Trophoblast cell (in vitro differentiated cells and primary cell): Measurements from ENCODE around the gene ODC1.

Experiments used
- DNase-seq, 2 donors: peaks; one replicate each; pipeline ENCODE4 v3.0.0-alpha.2; 2016
- H2AFZ ChIP-seq: 2 replicates; pipeline ENCODE4 v1.6.1; 2013; ENCODE audit warnings: low read length, moderate library complexity, mild to moderate bottlenecking; ENCODE audit not compliant: insufficient read depth, poor library complexity
- H2AK5ac ChIP-seq: 2 replicates; pipeline ENCODE4 v1.6.1; 2013; ENCODE audit warnings: mild to moderate bottlenecking, low read length
- H2BK120ac ChIP-seq: 2 replicates; pipeline ENCODE4 v1.6.1; 2013; ENCODE audit warnings: low read length, mild to moderate bottlenecking, moderate library complexity; ENCODE audit not compliant: insufficient read depth, poor library complexity
- H2BK12ac ChIP-seq: 2 replicates; pipeline ENCODE4 v1.6.1; 2013; ENCODE audit warnings: mild to moderate bottlenecking, low read length, moderate library complexity
- H2BK5ac ChIP-seq: 2 replicates; pipeline ENCODE4 v1.6.1; 2013; ENCODE audit warnings: low read length, low read depth, moderate library complexity, mild to moderate bottlenecking; ENCODE audit not compliant: poor library complexity
- H3K14ac ChIP-seq: 2 replicates; pipeline ENCODE4 v1.6.1; 2013; ENCODE audit warnings: mild to moderate bottlenecking, low read length
- H3K18ac ChIP-seq: 2 replicates; pipeline ENCODE4 v1.6.1; 2013; ENCODE audit warnings: mild to moderate bottlenecking, low read length
- H3K23ac ChIP-seq: 2 replicates; pipeline ENCODE4 v1.6.1; 2013; ENCODE audit warnings: low read length
- H3K27ac ChIP-seq: 2 replicates; pipeline ENCODE4 v1.5.1; 2013; ENCODE audit warnings: low read depth, mild to moderate bottlenecking, inconsistent platforms, low read length, moderate library complexity
- H3K27me3 ChIP-seq: 2 replicates; pipeline ENCODE4 v1.6.1; 2013; ENCODE audit warnings: inconsistent platforms, mild to moderate bottlenecking, low read length, moderate library complexity; ENCODE audit not compliant: insufficient read depth
- H3K36me3 ChIP-seq, 2 experiments: 1 replicate in 1 of 2; 2 replicates in 1 of 2; pipeline ENCODE4 v1.6.1; 2013; ENCODE audit warnings: low read length in 2 of 2, mild to moderate bottlenecking in 2 of 2, moderate library complexity in 1 of 2; ENCODE audit not compliant: insufficient read depth in 2 of 2, control insufficient read depth in 1 of 2
- H3K4ac ChIP-seq: 2 replicates; pipeline ENCODE4 v1.6.1; 2013; ENCODE audit warnings: low read depth, mild to moderate bottlenecking, low read length, moderate library complexity
- H3K4me1 ChIP-seq, 2 experiments: 1 replicate in 1 of 2; 2 replicates in 1 of 2; pipeline ENCODE4 v1.6.1; 2013; ENCODE audit warnings: low read length in 2 of 2, mild to moderate bottlenecking in 2 of 2, moderate library complexity in 1 of 2; ENCODE audit not compliant: insufficient read depth in 2 of 2, control insufficient read depth in 1 of 2
- H3K4me2 ChIP-seq: 2 replicates; pipeline ENCODE4 v1.6.1; 2013; ENCODE audit warnings: inconsistent platforms, mild to moderate bottlenecking, low read length, moderate library complexity
- H3K4me3 ChIP-seq: 2 replicates; pipeline ENCODE4 v1.5.1; 2013; ENCODE audit warnings: mild to moderate bottlenecking, low read depth, low read length, inconsistent platforms
- H3K79me1 ChIP-seq: one replicate; pipeline ENCODE4 v1.6.1; 2013; ENCODE audit warnings: low read length
- H3K79me2 ChIP-seq: 2 replicates; pipeline ENCODE4 v1.6.1; 2013; ENCODE audit warnings: low read length, mild to moderate bottlenecking; ENCODE audit not compliant: control insufficient read depth, insufficient read depth, poor library complexity
- H3K9ac ChIP-seq: 2 replicates; pipeline ENCODE4 v1.6.1; 2013; ENCODE audit warnings: mild to moderate bottlenecking, low read length
- H3K9me3 ChIP-seq: 2 replicates; pipeline ENCODE4 v1.6.1; 2013; ENCODE audit warnings: low read depth, mild to moderate bottlenecking, control low read depth, inconsistent platforms, low read length; ENCODE audit not compliant: insufficient read depth
- H4K12ac ChIP-seq: 2 replicates; pipeline ENCODE4 v1.6.1; 2013; ENCODE audit warnings: low read depth, mild to moderate bottlenecking, low read length, moderate library complexity
- H4K8ac ChIP-seq: 2 replicates; pipeline ENCODE4 v1.6.1; 2013; ENCODE audit warnings: low read depth, mild to moderate bottlenecking, low read length, moderate library complexity
- H4K91ac ChIP-seq: one replicate; pipeline ENCODE4 v1.6.1; 2013; ENCODE audit warnings: low read depth, mild to moderate bottlenecking, low read length, moderate library complexity
- WGBS: extraction: QIAGEN DNeasy Blood & Tissue Kit; methylation state at CpG from one replicate; pipeline ENCODE4 v1.1.7; 2013; ENCODE audit warnings: missing lambda C conversion rate; ENCODE audit not compliant: insufficient read length, insufficient coverage; ENCODE audit errors: extremely low coverage; 5-methylcytosine and 5-hydroxymethylcytosine counted together

ODC1 gene

GRCh38 chr2:10428355-10428754 lies 19.8 kb downstream of the ODC1 start:
- Histone ChIP-seq H4K91ac (no peak overlapping the region), H3K36me3 (peaks cover 2 to 4% of the 10 kb centered on the region in 2 experiments), H4K12ac (no peak overlapping the region)

GRCh38 chr2:10427618-10427949 lies 20.5 kb downstream of the ODC1 start:
- H3K9ac ChIP-seq = no peak overlapping the region
- peaks cover 6 to 9% of the 10 kb centered on the region in 2 experiments for H3K36me3 ChIP-seq
- H3K27me3 ChIP-seq = no peaks in the 10 kb centered on the region
- H2BK12ac ChIP-seq = no peak overlapping the region
- H3K23ac ChIP-seq = no peak overlapping the region
- H2BK120ac ChIP-seq = no peak overlapping the region
- H3K18ac ChIP-seq = no peak overlapping the region
- no CpG with 5 or more reads among the region's 17 CpGs for WGBS
- no peak overlapping the region for H4K91ac ChIP-seq
- no peak overlapping the region for H3K14ac ChIP-seq
- H3K4ac ChIP-seq = no peak overlapping the region
- H3K79me1 ChIP-seq = no peaks in the 10 kb centered on the region
- H3K79me2 ChIP-seq = no peaks in the 10 kb centered on the region
- H2BK5ac ChIP-seq = no peak overlapping the region
- no peak overlapping the region for H3K4me2 ChIP-seq
- no peak overlapping the region for H2AK5ac ChIP-seq
- H4K12ac ChIP-seq = no peak overlapping the region
- H3K4me1 ChIP-seq = no peaks in the 10 kb centered on the region
- no peak for DNase-seq
- H2AFZ ChIP-seq = no peak overlapping the region
- H3K9me3 ChIP-seq = no peaks in the 10 kb centered on the region
- H4K8ac ChIP-seq = no peak overlapping the region
- no peak overlapping the region for H3K4me3 ChIP-seq
- no peak overlapping the region for H3K27ac ChIP-seq

More at GRCh38 chr2:10428355-10428754, 19.8 kb downstream of the ODC1 start:
- Histone ChIP-seq H2AFZ (no peak overlapping the region), H2BK5ac (no peak overlapping the region), H3K9ac (no peak overlapping the region), H2BK12ac (no peak overlapping the region), H3K18ac (no peak overlapping the region), H3K27ac (no peak overlapping the region), H4K8ac (no peak overlapping the region), H3K9me3 (peaks cover 3% of the 10 kb centered on the region), H2BK120ac (no peak overlapping the region), H3K4me2 (no peak overlapping the region), H3K79me1 (no peaks in the 10 kb centered on the region), H3K23ac (no peak overlapping the region), H3K4me1 (no peaks in the 10 kb centered on the region), H3K79me2 (no peaks in the 10 kb centered on the region), H2AK5ac (no peak overlapping the region), H3K14ac (no peak overlapping the region), H3K4ac (no peak overlapping the region), H3K27me3 (no peaks in the 10 kb centered on the region), H3K4me3 (no peak overlapping the region)
- no CpG with 5 or more reads among the region's 8 CpGs for WGBS
- DNase-seq = no peak

- DNase-seq = no peak
- H3K9ac ChIP-seq = no peak overlapping the region
- H4K12ac ChIP-seq = no peak overlapping the region
- H3K4me1 ChIP-seq = no peaks in the 10 kb centered on the region
- H3K23ac ChIP-seq = no peak overlapping the region
- H3K4me3 ChIP-seq = no peak overlapping the region
- H3K79me1 ChIP-seq = no peaks in the 10 kb centered on the region
- H4K91ac ChIP-seq = no peak overlapping the region
- H3K9me3 ChIP-seq = no peaks in the 10 kb centered on the region
- H2BK120ac ChIP-seq = no peak overlapping the region
- no peak overlapping the region for H2AK5ac ChIP-seq
- H3K14ac ChIP-seq = no peak overlapping the region
- peaks cover 6 to 9% of the 10 kb centered on the region in 2 experiments for H3K36me3 ChIP-seq
- H2BK12ac ChIP-seq = no peak overlapping the region
- no peak overlapping the region for H3K4ac ChIP-seq
- H3K27ac ChIP-seq = no peak overlapping the region
- H2BK5ac ChIP-seq = no peak overlapping the region
- H4K8ac ChIP-seq = no peak overlapping the region
- H3K18ac ChIP-seq = no peak overlapping the region
- H3K79me2 ChIP-seq = no peaks in the 10 kb centered on the region
- H3K4me2 ChIP-seq = no peak overlapping the region
- H3K27me3 ChIP-seq = no peaks in the 10 kb centered on the region
- no CpG with 5 or more reads among the region's 40 CpGs for whole genome bisulfite sequencing
- H2AFZ ChIP-seq = no peak overlapping the region
Observed at GRCh38 chr2:10426726-10427617, 21.2 kb downstream of the ODC1 start.

DNA sequence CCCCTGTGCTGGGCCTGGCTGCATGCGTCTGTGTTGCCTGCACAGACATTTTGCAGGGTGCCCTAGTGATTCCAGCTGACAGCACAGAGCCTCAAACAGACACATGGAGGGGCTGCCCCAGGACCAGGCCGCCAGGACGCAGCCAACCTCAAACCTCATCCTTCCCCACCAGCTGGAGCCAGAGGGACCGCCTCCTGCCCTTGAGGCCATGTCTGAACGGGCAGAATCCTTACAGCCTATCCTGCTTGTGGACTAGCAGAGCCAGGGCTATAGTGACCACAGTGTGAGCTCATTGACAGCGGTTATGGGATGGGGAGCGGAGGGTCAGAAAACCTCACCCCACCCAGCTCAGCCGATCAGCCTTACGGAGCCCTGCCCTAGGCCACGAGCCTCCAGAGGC lies 22.4 kb downstream of the ODC1 start:
- Histone ChIP-seq H3K36me3 (peaks cover 6 to 9% of the 10 kb centered on the region in 2 experiments), H2BK120ac (no peak overlapping the region), H4K91ac (no peak overlapping the region), H3K14ac (no peak overlapping the region), H3K23ac (no peak overlapping the region), H2BK5ac (no peak overlapping the region), H3K4me3 (no peak overlapping the region), H3K79me2 (no peaks in the 10 kb centered on the region), H2AFZ (no peak overlapping the region), H3K18ac (no peak overlapping the region), H3K4me2 (no peak overlapping the region), H3K27ac (no peak overlapping the region), H3K27me3 (no peaks in the 10 kb centered on the region), H3K79me1 (no peaks in the 10 kb centered on the region), H3K4me1 (no peaks in the 10 kb centered on the region), H3K4ac (no peak overlapping the region), H2BK12ac (no peak overlapping the region), H4K8ac (no peak overlapping the region), H2AK5ac (no peak overlapping the region), H3K9ac (no peak overlapping the region), H4K12ac (no peak overlapping the region), H3K9me3 (no peaks in the 10 kb centered on the region)
- WGBS = no CpG with 5 or more reads among the region's 10 CpGs
- DNase-seq = no peak
